ENCODE measurements around the gene ALKBH8. TPM values are rescaled to one million over a fixed set of nuclear protein-coding genes. Genes with fewer than 3 reads are reported as not detected.

The ALKBH8 gene
- polyA plus RNA-seq, 1 donor (not counting 4 experiments of a cell fraction or from before 2014, with no cell fraction given): 8.0 TPM

- no peak for DNase-seq (ENCODE audit: low read depth, low spot score)
- dilution Hi-C loops (cut with MboI; ENCODE audit: extremely low pct_ligation_motif_present, low sequenced_read_pairs): no loop called here
Measured at GRCh38 chr11:107526197-107526596, 39.3 kb downstream of the ALKBH8 start.

GRCh38 chr11:107508858-107509244 lies 56.7 kb downstream of the ALKBH8 start:
- H3K4me3 ChIP-seq (ENCODE audit: control insufficient read depth in 2 of 3, extremely low read depth in 1 of 3, insufficient read depth in 2 of 3, low read depth in 1 of 3, low read length in 3 of 3): no peak overlapping the region
- no peaks in the 10 kb centered on the region for H3K27me3 ChIP-seq (ENCODE audit: control insufficient read depth, extremely low read depth, insufficient read depth, low read length)
- FAIRE-seq (no peak), DNase-seq (ENCODE audit: low read depth, low spot score) (no peak)
- H4K20me1 ChIP-seq (ENCODE audit: control insufficient read depth, extremely low read depth, insufficient read depth, low read length): no peaks in the 10 kb centered on the region
- dilution Hi-C loops (cut with MboI; ENCODE audit: extremely low pct_ligation_motif_present, low sequenced_read_pairs): no loop called here
- H3K27ac ChIP-seq (ENCODE audit: control insufficient read depth, insufficient read depth, low read length): no peak overlapping the region
- no peaks in the 10 kb centered on the region for H3K9me1 ChIP-seq (ENCODE audit: control insufficient read depth, extremely low read depth, insufficient read depth, low read length)
- H3K4me2 ChIP-seq (ENCODE audit: control insufficient read depth, extremely low read depth, insufficient read depth, low read depth, low read length): no peak overlapping the region
- peaks cover 0 to 3% of the 10 kb centered on the region in 2 experiments for H3K36me3 ChIP-seq (ENCODE audit: control insufficient read depth in 2 of 2, extremely low read depth in 1 of 2, insufficient read depth in 2 of 2, low read length in 2 of 2)
- H2AFZ ChIP-seq (ENCODE audit: control insufficient read depth, low read length): no peak overlapping the region
- no peaks in the 10 kb centered on the region for H3K9me3 ChIP-seq (ENCODE audit: control insufficient read depth, low read depth, low read length)
- H3K79me2 ChIP-seq (ENCODE audit: control insufficient read depth, insufficient read depth, low read length): no peaks in the 10 kb centered on the region
- TF ChIP-seq CTCF (optimal IDR thresholded peaks at IDR 0.05 in 1 of 3, IDR thresholded peaks at IDR 0.05 in 1 of 3, conservative IDR thresholded peaks at IDR 0.05 in 1 of 3; ENCODE audit: extremely low read depth in 1 of 3, insufficient read depth in 2 of 3, low read length in 3 of 3) (no peak), EZH2 (IDR thresholded peaks at IDR 0.05; ENCODE audit: low read length) (no peak)
- H3K4me1 ChIP-seq (ENCODE audit: control insufficient read depth, extremely low read depth, insufficient read depth, low read length): no peaks in the 10 kb centered on the region
- H3K9ac ChIP-seq (ENCODE audit: control insufficient read depth, extremely low read depth, insufficient read depth, low read length): no peak overlapping the region

More at GRCh38 chr11:107526197-107526596, 39.3 kb downstream of the ALKBH8 start:
- Histone ChIP-seq H3K4me1 (ENCODE audit: control insufficient read depth, extremely low read depth, insufficient read depth, low read length) (no peaks in the 10 kb centered on the region), H3K9me1 (ENCODE audit: control insufficient read depth, extremely low read depth, insufficient read depth, low read length) (no peaks in the 10 kb centered on the region), H3K36me3 (ENCODE audit: control insufficient read depth in 2 of 2, extremely low read depth in 1 of 2, insufficient read depth in 2 of 2, low read length in 2 of 2) (no peaks in the 10 kb centered on the region), H3K4me2 (ENCODE audit: control insufficient read depth, extremely low read depth, insufficient read depth, low read depth, low read length) (no peak overlapping the region), H3K79me2 (ENCODE audit: control insufficient read depth, insufficient read depth, low read length) (no peaks in the 10 kb centered on the region), H3K27me3 (ENCODE audit: control insufficient read depth, extremely low read depth, insufficient read depth, low read length) (no peaks in the 10 kb centered on the region), H2AFZ (ENCODE audit: control insufficient read depth, low read length) (no peak overlapping the region), H3K27ac (ENCODE audit: control insufficient read depth, insufficient read depth, low read length) (no peak overlapping the region), H3K9me3 (ENCODE audit: control insufficient read depth, low read depth, low read length) (no peaks in the 10 kb centered on the region), H3K9ac (ENCODE audit: control insufficient read depth, extremely low read depth, insufficient read depth, low read length) (no peak overlapping the region), H4K20me1 (ENCODE audit: control insufficient read depth, extremely low read depth, insufficient read depth, low read length) (no peaks in the 10 kb centered on the region), H3K4me3 (ENCODE audit: control insufficient read depth in 2 of 3, extremely low read depth in 1 of 3, insufficient read depth in 2 of 3, low read depth in 1 of 3, low read length in 3 of 3) (no peak overlapping the region)
- FAIRE-seq: no peak
- no peak for TF ChIP-seq EZH2 (IDR thresholded peaks at IDR 0.05; ENCODE audit: low read length)
- TF ChIP-seq CTCF (optimal IDR thresholded peaks at IDR 0.05 in 1 of 3, IDR thresholded peaks at IDR 0.05 in 1 of 3, conservative IDR thresholded peaks at IDR 0.05 in 1 of 3; ENCODE audit: extremely low read depth in 1 of 3, insufficient read depth in 2 of 3, low read length in 3 of 3): no peak

Data from keratinocyte (primary cell).